NCI-H345 treated with DMSO at 0.1 percent for 48 hours (cell line): Measurements from ENCODE around the gene NUDT3.
"Not testable (repeated sequence)": the region's sequence is repeated elsewhere in the genome, so short reads cannot be mapped to it uniquely, and the experiment has no call there.

Experiments used
- DNase-seq: peaks from one replicate; lab custom pipeline; 2025; ENCODE audit not compliant: unreplicated experiment; lab: John Stamatoyannopoulos, UW

NUDT3 gene

DNA sequence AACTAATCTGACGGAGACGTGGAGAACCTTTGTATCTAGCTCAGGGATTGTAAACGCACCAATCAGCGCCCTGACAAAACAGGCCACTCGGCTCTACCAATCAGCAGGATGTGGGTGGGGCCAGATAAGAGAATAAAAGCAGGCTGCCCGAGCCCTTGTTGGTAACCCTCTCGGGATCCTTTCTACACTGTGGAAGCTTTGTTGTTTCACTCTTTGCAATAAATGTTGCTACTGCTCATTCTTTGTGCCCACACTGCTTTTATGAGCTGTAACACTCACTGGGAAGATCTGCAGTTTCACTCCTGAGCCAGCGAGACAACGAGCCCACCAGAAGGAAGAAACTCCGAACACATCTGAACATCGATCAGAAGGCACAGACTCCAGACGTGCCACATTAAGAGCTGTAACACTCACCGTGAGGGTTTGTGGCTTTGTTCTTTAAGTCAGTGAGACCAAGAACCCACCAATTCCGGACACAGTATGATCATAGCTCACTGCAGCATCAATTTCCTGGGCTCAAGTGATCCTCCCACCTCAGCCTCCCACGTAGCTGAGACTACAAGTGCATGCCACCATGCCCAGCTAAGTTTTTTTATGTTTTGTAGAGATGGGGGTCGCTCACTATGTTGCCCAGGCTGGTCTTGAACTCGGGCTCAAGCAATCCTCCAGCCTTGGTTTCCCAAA is 122.7 kb downstream of the NUDT3 start:
- not testable (repeated sequence) for DNase-seq

DNA sequence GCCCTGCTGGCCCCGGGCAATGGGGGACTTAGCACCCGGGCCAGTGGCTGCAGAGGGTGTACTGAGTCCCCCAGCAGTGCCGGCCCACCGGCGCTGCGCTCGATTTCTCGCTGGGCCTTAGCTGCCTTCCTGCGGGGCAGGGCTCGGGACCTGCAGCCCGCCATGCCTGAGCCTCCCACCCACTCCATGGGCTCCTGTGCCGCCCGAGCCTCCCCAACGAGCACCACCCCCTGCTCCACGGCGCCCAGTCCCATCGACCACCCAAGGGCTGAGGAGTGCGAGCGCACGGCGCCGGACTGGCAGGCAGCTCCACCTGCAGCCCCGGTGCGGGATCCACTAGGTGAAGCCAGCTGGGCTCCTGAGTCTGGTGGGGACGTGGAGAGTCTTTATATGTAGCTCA is 123.3 kb downstream of the NUDT3 start:
- not testable (repeated sequence) for DNase-seq

DNA sequence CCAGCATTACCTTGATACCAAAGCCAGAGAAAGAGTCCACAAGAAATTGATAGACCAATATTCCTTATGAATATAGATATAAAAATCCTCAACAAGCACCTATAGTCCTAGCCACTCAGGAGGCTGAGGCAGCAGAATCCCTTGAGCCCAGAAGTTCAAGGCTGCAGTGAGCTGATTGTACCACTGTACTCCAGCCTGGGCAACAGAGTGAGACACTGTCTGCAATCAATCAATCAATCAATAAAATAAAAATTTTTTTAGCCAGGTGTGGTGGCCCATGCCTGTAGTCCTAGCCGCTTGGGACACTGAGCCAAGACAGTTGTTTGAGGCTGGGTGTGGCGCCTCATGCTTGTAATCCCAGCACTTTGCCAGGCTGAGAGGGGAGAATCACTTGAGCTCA is 124.7 kb downstream of the NUDT3 start:
- no peak for DNase-seq

DNA sequence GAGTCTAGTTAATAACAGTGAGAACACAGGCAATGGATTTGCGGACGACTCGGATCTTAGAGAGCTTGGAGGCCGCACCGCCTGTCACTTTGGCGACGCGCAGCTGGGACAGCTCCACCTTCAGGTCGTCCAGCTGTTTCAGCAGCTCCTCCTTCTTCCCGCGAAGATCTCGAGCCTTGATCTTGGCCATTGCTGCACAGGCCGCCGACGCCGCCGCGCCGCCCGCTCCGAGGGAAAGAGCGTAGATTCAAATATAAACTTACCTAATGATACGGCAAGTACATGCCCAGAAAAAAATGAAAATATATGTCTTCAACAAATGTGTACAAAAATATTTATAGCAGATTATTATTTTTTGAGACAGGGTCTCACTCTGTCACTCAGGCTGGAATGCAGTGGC is 129.0 kb downstream of the NUDT3 start:
- DNase-seq: not testable (repeated sequence)

DNA sequence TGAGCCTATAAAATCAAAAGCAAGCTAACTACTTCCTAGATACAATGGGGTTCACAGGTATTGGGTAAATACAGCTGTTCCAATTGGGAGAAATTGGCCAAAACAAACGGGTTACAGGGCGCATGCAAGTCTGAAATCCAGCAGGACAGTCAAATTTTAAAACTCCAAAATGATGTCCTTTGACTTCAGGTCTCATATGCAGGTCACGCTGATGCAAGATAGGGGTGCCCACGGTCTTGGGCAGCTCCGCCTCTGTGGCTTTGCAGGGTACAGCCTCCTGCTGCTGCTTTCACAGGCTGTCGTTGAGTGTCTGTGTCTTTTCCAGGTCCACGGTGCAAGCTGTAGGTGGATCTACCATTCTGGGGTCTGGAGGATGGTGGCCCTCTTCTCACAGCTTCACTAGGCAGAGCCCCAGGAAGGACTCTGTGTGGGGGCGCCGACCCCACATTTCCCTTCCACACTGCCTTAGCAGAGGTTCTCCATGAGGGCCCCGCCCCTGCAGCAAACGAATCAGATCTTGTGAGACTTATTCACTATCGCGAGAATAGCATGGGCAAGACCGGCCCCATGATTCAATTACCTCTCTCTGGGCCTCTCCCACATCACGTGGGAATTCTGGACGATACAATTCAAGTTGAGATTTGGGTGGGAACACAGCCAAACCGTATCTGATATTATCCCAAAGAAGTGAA is 131.7 kb downstream of the NUDT3 start:
- DNase-seq: no peak

DNA sequence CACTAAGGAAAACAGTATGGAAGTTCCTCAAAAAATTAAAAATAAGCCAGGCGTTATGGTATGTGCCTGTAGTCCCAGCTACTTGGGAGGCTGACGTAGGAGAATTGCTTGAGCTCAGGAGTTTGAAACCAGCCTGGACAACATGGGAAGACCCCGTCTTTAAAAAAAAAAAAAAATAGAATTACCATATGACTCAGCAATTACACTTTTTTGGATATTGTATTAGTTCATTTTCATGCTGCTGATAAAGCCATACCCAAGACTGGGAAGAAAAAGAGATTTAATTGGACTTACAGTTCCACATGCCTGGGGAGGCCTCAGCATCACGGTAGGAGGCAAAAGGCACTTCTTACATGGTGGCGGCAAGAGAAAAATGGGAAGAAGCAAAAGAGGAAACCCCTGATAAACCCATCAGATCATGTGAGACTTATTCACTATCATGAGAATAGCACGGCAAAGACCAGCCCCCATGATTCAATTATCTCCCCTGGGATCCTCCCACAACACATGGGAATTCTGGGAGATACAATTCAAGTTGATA is 132.9 kb downstream of the NUDT3 start:
- no peak for DNase-seq

DNA sequence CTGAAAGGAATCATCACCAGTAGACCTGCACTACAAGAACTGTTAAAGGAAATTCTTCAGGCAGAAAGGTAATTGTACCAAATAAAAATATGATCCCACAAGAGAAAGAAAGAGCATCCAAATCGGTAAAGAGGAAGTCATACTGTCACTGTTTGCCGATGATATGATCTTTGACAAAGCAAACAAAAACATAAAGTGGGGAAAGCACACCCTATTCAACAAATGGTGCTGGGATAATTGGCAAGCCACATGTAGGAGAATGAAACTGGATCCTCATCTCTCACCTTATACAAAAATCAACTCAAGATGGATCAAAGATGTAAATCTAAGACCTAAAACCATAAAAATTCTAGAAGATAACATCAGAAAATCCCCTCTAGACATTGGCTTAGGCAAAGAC is 140.1 kb downstream of the NUDT3 start:
- DNase-seq: not testable (repeated sequence)

DNA sequence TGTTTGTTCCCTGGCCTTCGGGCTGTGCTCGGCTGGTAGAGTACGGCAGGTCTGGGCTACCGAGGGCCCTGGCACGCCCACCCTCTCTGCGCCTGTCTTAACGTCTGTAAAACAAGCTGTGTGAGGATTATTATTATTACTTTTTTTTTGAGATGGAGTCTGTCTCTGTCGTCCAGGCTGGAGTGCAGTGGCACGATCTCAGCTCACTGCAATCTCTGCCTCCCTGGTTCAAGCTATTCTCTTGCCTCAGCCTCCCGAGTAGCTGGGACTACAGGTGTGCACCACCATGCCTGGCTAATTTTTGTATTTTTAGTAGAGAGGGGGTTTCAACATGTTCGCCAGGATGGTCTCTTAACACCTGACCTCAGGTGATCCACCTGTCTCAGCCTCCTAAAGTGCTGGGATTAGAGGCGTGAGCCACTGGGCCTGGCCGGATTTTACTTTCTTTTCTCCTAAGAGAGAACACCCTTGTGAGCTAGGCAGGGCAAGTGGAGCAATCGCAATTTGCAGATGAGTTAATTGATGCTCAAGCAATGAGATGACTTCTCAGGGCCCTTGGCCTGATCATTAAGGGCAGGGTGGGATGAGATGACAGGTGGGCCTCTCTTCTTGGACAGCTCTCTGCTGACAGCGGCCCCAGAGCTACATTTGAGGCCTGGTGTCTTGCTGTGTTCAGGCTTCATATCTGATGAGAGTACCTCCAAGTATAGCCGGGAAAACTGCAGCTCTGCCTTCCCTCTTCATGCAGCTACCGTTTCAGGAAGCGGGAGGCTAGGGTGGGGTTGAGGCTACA is 142.8 kb downstream of the NUDT3 start:
- DNase-seq: no peak

DNA sequence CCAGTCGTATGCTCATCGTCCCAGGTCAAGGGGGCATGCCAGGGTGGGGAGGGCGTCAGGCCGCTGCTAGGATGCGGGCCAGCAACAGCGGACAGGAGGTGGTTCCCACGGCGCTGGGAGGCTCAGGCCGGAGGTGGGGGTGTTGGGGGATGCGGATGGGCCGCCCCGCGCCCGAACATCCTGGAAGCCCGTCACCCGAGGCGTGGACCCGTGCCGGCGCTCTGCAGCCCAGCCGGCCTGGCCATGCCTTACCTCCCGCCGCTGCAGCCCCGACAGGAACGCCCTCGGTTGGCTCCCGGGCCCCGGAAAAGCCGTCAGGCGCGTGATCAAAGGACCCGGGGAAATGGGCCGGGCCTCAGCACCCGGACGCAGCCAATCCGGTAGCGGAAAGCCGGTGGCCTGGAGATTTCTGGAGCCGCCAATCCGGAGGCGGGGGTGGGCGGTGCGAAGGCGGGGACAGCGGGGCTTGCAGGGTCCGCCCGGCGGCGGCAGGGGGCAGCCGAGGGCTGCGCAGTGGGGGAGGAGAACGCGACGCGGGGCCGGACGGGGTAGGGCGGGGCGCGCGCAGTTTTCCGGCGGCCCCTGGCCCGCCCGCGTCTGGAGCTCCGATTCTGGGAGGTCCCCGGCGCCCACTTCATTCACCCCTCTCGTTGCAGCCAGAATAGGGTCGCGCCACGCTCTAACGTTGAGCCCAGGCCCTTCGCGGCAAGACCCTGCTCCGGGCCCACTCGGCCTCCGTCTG is 143.6 kb downstream of the NUDT3 start, which contains the start of gene SMIM29:
Gene SMIM29, minus strand, starts transcription at position 280 of the 742 bp plus-strand sequence. CDS start 1,215 bp downstream, outside the sequence.
- DNase-seq: peak; percentile 85

DNA sequence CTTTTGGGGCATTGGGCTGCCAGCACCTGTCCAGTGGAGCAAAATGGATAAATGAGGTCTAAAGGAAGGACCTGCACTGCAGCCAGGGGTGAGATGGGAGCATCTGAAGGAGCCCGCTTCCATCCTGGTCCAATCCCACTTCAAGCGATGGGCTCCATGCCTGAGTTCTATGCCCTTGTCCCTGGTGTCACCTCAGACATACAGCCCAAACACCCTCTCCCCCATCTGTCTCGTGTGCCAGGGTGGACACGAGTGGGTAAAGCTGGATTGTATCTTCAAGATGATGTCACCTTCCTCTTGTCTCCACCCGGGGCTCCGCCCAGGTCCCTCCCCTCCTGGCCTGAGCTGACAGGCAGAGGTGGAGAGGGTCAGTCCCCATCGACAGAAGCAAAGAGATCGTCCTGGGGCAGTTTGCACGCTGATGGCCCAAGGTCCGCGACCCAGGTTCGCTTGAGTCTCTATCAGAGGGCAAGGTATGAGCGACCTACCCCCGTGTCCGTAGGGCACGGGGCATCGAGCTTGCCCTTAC is 144.2 kb downstream of the NUDT3 start:
- no peak for DNase-seq

DNA sequence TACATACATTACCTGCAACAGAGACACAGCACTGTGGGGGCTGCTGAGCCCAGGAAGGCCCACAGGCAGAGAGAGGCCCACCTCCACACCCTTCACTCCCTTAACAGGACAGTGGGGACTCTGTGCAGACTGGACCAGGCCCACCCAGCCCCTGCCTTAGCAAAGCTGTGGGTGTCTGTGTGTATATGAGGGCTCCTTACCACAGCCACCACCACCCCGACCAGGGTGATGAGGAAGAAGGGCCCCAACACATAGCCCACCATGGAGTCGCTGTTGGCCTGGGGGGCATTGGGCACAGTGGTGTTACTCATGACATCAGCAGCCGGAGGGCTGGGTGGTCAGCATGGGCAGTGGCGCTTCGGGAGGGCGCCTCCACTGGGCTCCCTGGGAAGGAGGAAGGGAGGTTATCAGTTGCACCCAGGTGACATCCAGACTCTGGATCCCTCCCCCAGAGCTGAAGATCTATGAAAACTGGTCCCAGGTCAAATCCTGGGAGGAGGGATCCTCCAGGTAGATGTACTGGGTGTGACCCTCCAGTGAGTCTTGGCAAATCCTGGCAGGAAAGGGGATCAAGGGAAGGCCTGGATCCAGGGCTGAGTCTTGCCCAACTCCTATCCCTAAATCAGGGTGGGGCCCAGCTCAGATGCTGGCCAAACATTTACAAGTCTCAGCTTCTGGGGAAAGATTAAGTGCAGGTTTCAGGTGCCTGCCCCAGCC is 144.8 kb downstream of the NUDT3 start:
- DNase-seq: no peak

DNA sequence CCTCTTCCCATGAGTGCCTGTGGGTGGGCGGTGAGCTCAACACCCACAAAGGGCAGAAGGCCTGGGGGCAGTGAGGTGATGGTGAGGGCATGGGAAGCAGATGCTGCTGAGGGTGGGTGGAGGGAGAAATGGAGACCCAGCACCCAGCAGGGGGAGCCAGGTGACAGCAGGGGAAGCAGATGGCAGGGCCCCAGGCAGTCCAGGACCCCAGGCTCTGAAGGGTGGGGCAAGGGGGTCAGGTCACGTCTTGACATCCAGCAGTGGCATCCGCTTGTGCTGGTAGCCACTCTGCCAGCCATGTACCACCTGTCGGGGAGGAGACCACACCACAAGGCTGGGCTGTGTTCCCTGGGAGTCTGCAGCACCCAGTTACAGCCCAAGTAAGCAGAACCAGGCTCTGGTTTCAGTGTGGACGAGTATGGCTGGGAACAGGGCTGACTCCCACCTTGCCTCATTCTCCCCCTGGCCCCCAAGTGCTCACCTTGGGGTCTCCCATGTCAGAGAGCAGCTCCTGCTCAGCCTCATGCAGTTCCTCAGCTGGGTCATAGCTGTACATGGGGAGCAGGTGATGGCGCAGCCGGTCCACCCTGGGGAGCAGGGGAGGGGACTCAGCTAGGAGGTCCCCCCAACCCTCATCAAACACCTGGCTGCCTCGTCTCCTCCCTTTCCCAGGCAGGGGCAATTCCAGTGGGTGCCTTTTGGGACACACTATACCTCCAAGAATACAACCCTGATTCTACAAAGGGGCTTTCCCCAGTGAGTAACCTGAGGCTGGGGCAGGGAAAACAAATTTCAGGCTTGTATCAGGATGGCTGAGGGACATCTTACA is 145.7 kb downstream of the NUDT3 start:
- peak; percentile 13 for DNase-seq

DNA sequence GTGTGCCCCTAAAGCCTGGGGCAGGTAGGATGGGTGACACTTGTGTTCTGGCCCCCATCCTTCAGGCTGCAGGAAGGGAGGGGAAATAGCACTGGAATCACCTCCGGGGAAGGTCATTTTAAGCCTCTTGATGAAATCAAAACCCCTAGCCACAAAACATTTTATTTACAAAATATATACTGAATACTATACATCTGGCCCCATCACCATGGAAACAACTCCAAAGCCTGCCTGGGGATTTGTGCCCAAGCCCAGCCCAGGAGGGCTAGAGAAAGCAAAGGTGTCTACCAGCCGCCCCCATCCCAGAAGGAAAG is 146.3 kb downstream of the NUDT3 start:
- no peak for DNase-seq

DNA sequence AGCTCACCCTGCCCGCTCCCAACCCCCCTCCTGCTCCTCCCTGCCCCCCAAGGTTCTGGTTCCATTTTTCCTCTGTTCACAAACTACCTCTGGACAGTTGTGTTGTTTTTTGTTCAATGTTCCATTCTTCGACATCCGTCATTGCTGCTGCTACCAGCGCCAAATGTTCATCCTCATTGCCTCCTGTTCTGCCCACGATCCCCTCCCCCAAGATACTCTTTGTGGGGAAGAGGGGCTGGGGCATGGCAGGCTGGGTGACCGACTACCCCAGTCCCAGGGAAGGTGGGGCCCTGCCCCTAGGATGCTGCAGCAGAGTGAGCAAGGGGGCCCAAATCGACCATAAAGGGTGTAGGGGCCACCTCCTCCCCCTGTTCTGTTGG is 146.7 kb downstream of the NUDT3 start:
- not testable (repeated sequence) for DNase-seq

DNA sequence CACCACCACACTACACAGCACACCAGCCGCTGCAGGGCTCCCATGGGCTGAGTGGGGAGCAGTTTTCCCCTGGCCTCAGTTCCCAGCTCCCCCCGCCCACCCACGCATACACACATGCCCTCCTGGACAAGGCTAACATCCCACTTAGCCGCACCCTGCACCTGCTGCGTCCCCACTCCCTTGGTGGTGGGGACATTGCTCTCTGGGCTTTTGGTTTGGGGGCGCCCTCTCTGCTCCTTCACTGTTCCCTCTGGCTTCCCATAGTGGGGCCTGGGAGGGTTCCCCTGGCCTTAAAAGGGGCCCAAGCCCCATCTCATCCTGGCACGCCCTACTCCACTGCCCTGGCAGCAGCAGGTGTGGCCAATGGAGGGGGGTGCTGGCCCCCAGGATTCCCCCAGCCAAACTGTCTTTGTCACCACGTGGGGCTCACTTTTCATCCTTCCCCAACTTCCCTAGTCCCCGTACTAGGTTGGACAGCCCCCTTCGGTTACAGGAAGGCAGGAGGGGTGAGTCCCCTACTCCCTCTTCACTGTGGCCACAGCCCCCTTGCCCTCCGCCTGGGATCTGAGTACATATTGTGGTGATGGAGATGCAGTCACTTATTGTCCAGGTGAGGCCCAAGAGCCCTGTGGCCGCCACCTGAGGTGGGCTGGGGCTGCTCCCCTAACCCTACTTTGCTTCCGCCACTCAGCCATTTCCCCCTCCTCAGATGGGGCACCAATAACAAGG is 147.3 kb downstream of the NUDT3 start:
- DNase-seq: not testable (repeated sequence)

DNA sequence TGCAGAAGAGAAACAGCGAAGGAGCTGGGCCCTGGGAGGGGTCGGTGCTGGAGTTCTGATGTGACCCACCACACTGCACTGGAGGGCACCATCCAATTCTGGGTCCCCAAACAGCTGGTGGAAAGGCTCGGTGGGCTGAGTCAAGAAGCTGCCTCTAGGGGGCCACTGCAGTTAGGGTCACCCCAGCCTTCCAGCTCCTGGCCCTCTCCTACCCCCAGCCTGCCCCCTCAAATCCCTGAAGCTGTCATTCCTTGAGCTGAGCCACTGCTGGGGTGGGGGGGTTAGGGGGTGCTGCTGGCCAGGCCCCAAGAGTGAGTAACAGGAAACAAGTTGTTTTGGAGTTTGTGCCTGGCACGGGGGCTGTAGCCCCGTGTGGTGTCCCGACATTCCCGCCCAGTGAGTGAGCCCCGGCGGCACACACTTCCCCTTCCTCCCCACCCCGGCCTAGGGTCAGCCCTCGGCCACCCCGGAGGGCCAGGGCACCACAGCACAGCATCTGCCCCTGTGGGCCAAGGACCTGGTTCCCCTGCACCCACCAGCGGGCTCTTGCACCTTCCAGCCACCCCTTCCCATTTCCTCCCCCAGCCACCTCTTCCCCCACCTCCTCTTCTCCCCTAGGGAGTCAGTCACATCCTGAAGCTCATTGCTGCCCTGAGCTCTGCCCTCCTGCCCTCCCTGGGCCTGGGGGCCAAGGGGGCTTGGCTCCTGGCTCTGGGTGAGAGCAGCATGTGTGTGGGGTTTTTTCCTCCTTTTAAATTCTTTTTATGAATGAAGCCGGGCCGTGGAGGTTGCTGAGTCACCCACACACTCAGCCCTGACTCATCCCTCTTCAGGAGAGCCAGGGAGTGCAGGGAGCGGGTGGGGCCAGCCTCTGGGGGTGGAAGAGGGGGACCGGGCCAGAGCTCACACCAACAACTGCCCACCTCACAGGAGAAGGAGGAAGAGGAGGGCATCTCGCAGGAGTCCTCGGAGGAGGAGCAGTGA is 148.3 kb downstream of the NUDT3 start:
- no peak for DNase-seq

DNA sequence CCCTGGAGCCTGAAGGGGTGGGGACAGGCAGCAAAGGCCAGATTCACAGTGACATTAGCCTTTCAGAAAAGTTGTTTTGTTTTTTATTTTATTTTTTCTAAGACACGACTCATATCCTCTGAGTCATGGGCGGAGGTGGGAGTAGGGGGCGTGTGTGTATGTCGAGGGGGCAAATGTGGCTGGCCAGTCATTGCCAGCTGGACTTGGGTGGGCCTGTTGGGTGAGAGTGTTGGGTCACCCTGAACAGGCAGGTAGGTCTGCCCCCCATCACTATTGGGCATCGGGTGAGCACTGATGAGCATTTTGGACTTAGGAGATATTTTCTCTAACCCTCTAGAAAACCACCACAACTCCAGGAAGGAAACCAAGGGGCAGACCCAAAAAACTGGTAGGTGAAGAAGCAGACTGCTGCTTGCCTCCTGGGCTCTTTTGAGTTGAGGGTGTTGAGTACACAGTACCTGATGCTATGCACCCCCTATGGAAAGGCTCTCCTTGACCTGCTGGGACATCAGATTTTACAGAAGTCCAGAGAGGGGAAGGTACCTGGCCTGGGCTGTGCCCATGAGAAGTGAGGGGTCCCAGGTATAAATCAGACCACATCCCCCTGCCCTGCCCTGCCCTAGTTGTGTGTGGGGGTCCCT is 149.2 kb downstream of the NUDT3 start:
- no peak for DNase-seq
